Stimulated activated CD8-positive, alpha-beta memory T cell treated with anti-CD3 and anti-CD28 coated beads, Interleukin-12 subunit alpha, Interleukin-12 subunit beta, amount 100 ng/mL, for 1 hour (primary cell): Measurements from ENCODE around the gene HSD17B2.
A peak's percentile ranks its signal among the peaks of the same experiment; 100 is the strongest.
"Not testable (repeated sequence)": the region's sequence is repeated elsewhere in the genome, so short reads cannot be mapped to it uniquely, and the experiment has no call there.

Source experiments
- DNase-seq: peaks from one replicate; pipeline ENCODE4 v3.0.0-alpha.2; 2020; ENCODE audit warnings: low read depth

The HSD17B2 gene

GRCh38 chr16:82034981-82035612, at the start of gene HSD17B2:
TSS of gene HSD17B2 (plus strand) at chr16:82035253. CDS start at chr16:82035425, 172 bp downstream.
- DNase-seq = no peak

- DNase-seq = no peak
Measured at GRCh38 chr16:81987121-81987520, 47.9 kb upstream of the HSD17B2 start.

GRCh38 chr16:81987706-81988105, 47.3 kb upstream of the HSD17B2 start:
- DNase-seq = no peak

GRCh38 chr16:81992859-81993258, 42.2 kb upstream of the HSD17B2 start:
- DNase-seq = no peak

DNA sequence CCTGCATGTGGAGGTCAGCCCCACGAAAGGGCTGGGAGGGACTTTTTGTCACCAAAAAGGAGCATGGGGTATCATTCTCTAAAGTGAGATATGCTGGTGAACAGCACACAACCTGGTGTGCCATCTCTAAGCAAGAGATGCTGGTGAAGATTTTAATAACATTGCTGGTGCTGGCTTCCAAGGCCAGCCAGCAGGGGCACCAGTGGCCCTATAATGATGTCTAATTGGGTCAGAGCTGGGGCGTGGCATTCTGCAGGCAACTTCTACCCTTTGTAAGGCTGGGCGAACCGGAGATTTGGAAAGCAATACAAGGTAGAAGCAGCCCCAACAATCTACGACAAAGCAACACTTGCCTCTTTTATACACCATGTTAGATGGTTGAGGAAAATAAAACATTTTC, 40.6 kb upstream of the HSD17B2 start:
- no peak for DNase-seq

DNA sequence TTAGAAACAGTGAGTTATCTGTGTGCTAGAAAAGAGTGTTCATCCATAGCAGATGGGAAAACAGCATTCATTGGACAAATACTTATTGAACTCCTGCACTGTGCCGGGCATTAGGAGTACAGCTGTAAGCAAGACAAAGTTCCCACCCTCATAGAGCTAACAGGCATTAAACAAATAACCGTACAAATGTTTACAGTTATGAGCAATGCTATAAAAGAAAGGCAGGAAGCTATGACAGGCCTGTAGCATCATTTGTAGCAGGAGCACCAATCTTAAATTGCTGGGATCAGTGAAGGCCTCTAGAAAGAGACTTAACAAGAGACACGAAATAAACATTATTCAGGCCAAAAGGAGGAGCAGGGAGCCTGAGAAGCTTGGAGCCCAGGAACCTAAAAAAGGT, 39.4 kb upstream of the HSD17B2 start:
- no peak for DNase-seq

- no peak for DNase-seq
Measured at GRCh38 chr16:81996664-81997509, 38.2 kb upstream of the HSD17B2 start.

- DNase-seq = no peak
Measured at GRCh38 chr16:81997738-81998137, 37.3 kb upstream of the HSD17B2 start.

GRCh38 chr16:82002831-82003230, 32.2 kb upstream of the HSD17B2 start:
- no peak for DNase-seq

DNA sequence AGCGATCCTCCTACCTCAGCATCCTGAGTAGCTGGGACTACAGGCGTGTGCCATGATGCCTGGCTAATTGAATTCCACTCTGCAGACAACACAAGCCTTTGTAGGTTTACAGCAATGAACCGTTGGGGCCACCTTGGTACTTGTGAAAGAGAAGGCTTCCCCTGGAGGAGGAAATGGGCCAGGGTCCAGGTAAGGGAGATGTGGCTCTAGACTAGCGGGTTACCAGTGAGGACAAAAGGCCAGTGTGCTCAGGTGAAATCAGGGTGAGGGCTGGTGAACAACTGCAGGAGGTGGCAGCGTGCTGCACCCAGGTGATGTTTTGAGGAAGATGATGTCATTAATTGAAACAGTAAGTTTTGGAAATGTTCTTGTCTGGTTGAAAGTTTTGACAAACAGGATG, 30.5 kb upstream of the HSD17B2 start:
- DNase-seq = no peak

DNA sequence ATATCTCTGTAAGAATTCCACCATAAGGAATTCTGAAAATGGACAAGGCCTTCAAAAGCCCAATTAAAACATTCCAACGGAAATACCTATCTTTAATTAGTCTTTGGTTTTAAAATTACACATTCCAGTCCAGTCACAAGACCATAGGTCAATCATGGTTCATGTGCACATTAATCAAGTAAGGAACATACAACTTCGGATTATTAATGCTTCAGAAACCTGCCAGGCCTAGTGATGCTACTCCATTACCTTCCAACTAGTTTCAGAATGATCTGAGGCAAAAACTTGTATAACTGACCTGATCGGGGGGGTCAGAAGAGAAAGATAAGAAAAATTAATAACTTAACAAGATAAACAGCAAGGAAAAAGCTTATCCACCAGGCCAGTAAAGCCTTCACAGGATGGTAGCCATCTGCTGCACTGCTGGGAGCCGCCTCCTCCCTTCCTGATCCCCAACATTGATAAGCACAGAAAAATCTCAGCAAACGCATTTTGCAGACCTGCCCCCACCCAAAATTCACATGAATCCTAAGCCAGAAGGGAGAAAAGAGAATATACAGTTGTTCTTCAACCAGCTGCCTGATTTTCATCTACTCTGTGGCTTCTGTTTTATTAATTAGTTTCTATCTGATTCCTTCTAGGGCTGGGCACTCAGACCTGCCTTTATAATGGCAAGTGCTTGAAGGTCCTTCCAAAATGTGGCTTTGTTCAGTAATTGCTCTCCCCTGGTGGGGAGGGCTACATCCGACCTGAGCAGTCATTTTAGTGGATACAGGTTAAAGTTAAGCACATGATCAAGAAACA, 29.8 kb upstream of the HSD17B2 start:
- DNase-seq = no peak

- DNase-seq = no peak
Measured at GRCh38 chr16:82006036-82006435, 29.0 kb upstream of the HSD17B2 start.

DNA sequence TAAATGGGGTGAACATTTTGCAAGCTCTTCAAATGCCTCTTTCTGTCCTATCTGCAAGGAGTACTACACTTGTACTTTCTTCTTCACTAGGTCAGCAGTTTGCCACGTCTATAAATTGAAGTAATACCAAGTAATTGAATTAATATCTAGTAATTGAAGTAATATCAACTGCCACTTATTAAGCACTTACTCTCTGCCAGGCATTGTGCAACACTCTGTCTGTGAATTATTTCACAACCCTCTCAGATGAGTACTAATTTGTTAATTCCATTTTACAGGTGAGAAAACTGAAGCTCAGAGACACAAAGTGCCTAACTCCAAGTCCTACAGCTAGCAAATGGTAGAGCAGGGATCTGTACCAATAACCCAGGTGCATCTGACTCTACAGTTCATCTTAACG, 27.9 kb upstream of the HSD17B2 start:
- DNase-seq = no peak

- no peak for DNase-seq
Measured at GRCh38 chr16:82008957-82009592, 26.0 kb upstream of the HSD17B2 start.

- not testable (repeated sequence) for DNase-seq
Measured at GRCh38 chr16:82009789-82010188, 25.3 kb upstream of the HSD17B2 start.

- no peak for DNase-seq
Measured at GRCh38 chr16:82010649-82011048, 24.4 kb upstream of the HSD17B2 start.

- DNase-seq = peak; percentile 45
Measured at GRCh38 chr16:82011199-82011641, 23.8 kb upstream of the HSD17B2 start, which contains the start of gene SDR42E1. TSS of gene SDR42E1 (minus strand) at chr16:82011470. CDS start at chr16:82000858, 10,612 bp downstream.

- no peak for DNase-seq
Measured at GRCh38 chr16:82013139-82013538, 21.9 kb upstream of the HSD17B2 start.

DNA sequence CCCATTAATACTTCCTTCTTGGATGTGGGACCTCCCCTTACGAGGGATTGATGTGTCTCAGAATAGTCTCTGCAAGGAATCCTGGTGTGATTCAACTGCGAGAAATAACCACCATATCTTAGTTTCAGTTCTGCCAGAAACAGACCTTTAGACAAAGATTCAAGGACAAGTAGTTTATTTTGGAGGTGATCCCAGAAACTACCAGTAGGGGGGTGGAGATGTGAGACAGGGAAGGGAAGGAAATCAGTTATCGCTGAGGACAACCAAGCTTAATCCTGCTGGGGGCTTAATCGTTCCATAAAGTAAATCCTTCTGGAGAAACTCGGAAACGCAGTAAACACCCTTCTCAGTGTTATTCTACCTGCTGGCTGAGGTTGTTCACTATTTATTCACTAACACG, 18.8 kb upstream of the HSD17B2 start:
- DNase-seq = no peak

DNA sequence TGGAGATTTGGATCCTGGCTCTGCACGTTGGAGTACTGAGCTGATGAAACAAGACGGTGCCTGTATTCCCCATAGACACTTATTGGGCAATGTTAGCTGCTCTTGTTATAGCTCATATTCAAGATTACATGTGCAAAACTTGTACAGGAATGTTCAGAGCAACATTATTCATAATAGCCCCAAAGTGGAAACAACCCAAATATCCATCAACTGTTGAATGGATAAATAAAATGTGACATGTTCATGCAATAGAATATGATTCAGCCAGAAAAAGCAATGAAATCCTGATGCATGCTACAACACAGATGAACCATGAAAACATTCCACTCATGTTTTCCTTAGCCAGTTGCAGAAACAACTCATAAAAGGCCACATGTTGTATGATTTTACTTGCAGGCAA, 18.1 kb upstream of the HSD17B2 start:
- no peak for DNase-seq

- no peak for DNase-seq
Measured at GRCh38 chr16:82017911-82018568, 17.0 kb upstream of the HSD17B2 start.
